ENCODE measurements around the gene MPV17L. TPM values are rescaled to one million over a fixed set of nuclear protein-coding genes. Genes with fewer than 3 reads are reported as not detected.

MPV17L gene
- total RNA-seq: 2.6 and 3.3 TPM in 2 replicates

GRCh38 chr16:15395631-15396508 lies at the start of gene MPV17L:
Gene MPV17L (plus strand): TSS chr16:15395754. CDS start chr16:15395898, 144 bp downstream.

DNA sequence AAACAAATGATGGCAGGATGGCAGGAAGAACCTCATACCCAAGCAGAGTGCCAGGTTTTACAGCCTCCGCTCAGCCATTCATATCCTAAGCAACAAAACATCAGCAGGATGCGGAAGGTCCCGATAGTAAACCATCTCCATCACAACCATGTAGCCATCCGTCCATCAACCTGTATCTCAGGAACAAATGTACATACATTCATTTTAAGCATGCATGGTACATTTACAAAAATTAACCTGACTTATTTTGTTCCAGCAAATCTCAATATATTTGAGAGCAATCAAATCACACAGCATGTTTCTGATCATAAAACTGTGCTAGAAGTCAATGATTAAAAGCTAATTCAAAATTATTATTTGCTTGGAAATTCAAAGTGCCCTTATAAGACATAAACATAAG lies 17.4 kb upstream of the MPV17L start, which contains the start of gene NPIPA5:
Gene NPIPA5, minus strand, starts transcription at position 101 of the 400 bp plus-strand sequence. Its CDS starts 0 bp downstream, at position 101.

DNA sequence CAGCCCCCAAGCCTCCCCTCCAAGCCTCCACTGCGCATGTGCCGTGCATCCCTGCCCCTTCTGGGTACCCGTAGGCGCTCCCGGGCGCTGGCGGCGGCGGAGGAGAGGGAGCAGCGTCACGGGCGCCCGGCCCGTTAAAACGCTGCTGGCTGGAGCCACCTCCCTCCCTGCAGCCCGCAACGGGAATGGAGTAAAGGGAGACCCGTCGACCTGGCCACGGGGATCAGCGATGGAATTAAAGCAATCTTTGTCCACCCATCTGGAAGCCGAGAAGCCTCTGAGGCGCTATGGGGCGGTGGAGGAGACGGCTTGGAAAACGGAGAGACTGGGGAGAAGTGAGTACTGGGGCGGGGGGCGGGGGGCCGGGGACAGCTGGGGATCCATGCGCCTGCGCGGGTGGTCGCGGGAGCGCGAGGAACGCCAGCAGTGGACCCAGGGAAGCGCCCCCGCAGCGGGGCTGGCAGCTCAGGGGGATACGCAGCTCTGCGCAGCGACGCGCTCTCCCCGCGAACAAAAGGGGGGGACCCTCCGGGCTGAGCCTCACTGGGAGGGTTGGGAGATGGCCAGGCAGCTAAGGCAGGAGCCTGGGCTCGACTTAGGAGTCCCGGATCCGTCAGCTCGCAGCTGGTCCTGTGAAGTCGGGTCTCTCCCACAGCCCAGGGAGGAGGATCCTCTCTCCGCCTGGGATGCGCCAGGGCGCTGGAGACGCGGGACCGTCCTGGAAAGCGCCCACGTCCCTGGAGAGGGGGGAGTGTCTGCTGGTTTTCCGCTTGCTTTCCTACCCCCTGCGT lies 39.1 kb downstream of the MPV17L start, which contains the start of gene BMERB1:
Gene BMERB1, plus strand, starts transcription at position 164 of the 791 bp plus-strand sequence. Its CDS starts 66 bp downstream, at position 230.

Other genes with a start within 250 kb of the MPV17L start
- 2.0 and 2.3 TPM in 2 replicates for gene NPIPA5, start 17.5 kb upstream of the MPV17L start, total RNA-seq
- 14.0 and 28.6 TPM in 2 replicates for gene BMERB1, start 38.8 kb downstream of the MPV17L start, total RNA-seq
- gene MARF1, start 247.4 kb downstream of the MPV17L start, total RNA-seq: 12.4 and 18.3 TPM in 2 replicates

All from mesangial cell (primary cell).